GM18508 (cell line): ENCODE measurements around the gene CHKA.

Experiments used
- ATAC-seq: cut with Tn5 transposase; IDR thresholded peaks from one replicate; pipeline ENCODE4 v1.9.1; 2021; ENCODE audit warnings: moderate number of reproducible peaks; ENCODE audit not compliant: insufficient read depth, unreplicated experiment

The CHKA gene

GRCh38 chr11:68018730-68019190 is 102.4 kb downstream of the CHKA start:
- no peak for ATAC-seq

GRCh38 chr11:68017980-68018729 is 103.0 kb downstream of the CHKA start:
- ATAC-seq = no peak

- no peak for ATAC-seq
These were observed 104.0 kb downstream of the CHKA start for GRCh38 chr11:68016904-68017817.

DNA sequence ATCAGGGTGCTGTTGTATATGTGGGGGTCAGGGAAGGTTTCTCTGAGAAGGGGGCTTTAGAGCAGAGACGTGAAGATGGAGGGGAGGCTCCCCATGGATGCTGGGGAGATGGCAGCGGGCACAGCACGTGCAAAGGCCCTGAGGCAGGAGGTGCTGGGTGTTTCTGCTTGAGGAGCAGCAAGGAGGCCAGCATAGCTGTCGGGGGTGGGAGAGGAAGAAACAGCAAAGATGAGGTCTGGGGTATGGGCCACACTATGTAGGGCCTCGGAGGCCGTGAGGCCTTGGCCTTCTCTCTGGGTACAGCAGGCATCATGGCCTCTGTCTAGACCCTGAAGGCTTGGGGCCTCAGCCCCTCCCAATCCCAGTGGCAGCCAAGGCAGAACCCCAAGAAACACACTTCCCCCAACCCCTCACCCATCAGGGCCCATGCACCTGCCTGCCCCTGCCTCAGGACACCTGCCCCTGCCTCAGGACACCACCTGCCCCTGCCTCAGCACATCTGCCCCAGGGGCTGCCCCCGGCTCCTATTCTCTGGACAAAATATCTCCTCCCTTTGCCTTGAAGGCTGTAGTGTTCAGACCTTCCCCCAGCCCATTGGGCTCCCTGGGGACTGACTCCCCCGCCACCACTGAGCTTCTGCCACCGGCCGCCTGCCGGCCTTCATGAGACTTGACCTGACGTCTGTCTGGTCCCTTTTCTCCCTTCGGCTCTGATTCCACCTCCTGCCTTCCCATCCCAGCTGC is 104.9 kb downstream of the CHKA start:
- ATAC-seq = no peak

DNA sequence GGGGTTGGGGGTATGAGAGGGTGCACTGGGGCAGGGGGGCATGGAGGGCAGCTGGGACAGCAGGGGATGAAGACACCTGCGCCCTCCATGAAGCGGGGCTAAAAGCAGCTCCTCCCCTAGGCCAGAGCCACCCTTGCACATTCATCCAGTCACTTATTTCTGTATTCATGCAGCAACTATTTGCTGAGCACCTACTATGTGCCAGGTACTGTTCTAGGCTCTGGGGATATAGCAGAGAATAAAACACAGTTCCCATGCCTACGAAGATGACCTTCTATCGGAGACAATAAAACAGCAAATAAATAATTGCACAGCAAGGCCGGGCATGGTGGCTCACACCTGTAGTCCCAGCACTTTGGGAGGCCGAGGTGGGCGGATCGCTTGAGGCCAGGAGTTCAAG is 105.7 kb downstream of the CHKA start:
- no peak for ATAC-seq

GRCh38 chr11:68014947-68015447 is 106.2 kb downstream of the CHKA start:
- ATAC-seq = no peak

- no peak for ATAC-seq
These were observed 106.8 kb downstream of the CHKA start for GRCh38 chr11:68014157-68014946.

DNA sequence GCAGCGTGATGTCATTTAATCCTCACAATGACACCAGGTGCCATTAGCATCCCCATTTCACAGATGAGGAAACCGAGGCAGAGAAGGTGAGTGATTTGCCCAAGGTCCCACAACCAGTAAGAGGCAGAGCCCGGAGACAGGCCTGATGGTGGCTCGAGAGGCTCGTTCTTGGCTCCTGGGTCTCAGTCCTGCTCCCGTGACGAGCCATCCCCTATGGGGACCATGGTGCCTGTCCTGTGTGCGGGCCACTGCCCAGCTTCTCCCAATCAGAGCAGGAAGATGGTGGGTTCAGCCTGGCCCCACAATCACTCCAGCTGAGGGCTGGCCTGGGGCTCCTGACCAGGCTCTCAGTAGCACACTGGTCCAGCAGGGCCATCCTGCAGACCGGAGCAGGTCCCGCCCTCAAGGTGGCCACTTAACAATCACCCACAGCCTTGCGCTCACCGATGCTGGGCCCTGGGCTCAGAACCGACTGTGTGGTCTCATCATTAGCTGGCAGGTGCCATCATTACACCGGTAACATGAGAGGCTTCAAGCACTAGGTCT is 107.5 kb downstream of the CHKA start:
- ATAC-seq = no peak

DNA sequence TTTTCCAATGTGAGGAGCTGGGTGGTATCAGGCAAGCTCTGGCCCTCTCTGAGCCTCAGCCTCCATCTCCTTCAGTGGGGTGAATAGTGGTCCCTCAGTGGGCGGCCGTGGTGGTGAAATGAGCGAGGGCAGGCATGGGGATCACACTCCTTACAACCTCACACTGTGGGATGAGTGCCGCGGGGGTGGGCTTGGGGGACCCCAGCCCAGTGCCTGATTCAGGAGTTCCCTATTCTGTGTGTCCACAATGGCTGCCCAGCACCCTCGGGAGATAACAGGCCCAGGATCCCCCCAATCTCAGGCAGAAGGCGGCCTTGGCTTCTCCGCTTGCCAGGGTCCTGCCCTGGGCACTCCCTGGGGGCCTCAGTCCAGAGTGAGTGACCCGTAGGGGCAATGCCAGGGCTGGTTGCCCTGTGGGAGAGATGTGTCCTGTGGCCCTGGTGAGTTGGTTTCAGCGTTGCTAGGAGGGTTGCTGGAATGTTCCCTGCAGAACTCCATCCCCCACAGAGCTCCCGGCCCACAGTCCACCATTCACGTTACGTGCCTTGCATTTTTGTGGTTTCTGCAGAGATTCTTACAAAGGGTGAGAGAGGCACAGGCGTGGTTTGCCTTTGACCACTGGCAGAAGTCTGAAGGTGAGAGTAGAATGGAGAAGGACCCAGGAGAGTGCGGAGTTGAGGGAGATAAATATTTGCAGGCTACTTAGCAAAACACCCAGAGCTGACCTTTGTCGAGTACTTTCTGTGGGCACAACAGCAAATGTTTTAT is 108.2 kb downstream of the CHKA start:
- no peak for ATAC-seq

- ATAC-seq = no peak
These were observed 108.9 kb downstream of the CHKA start for GRCh38 chr11:68012044-68012842.

DNA sequence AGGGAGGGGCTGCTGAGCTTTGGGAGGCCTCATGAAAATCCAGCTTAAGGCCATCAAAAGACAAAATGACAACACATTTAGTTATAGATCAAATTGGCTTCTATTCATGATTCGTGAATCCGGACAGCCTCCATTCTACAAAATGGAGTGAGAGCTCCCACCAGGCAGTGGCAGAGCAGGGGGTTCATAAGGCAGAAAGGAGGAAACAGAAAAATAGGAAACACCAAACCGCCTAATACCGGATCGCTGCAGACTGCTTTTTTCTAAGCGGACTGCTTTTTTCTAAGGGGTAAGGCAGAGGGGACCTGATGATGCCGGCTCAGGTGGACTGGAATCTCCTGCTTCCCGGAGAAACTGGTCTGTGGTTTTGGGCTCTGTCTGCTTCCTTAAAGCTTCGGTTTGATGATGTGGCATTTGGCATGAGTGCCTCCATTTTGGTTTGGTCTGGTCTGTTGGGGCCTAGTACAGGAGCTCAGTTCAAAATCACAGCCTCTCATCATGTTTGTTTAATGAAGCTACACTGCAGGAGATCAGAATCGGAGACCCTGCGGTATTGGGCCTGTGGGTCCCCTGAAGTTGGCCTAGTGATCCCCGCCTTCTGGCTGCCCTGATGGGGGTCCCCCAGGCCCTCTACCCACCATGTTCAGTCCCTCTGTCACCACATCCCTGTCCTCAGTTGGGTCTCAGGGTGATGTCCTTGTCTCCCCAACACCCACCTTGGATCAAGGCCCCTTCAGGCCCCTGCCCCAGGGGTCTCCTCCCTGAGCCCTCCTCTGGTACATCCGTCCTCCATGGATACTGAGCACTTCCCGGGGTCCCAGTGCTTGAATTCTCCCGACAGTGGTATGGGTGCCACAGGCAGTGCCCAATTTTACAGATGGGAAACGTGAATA is 109.9 kb downstream of the CHKA start:
- no peak for ATAC-seq

DNA sequence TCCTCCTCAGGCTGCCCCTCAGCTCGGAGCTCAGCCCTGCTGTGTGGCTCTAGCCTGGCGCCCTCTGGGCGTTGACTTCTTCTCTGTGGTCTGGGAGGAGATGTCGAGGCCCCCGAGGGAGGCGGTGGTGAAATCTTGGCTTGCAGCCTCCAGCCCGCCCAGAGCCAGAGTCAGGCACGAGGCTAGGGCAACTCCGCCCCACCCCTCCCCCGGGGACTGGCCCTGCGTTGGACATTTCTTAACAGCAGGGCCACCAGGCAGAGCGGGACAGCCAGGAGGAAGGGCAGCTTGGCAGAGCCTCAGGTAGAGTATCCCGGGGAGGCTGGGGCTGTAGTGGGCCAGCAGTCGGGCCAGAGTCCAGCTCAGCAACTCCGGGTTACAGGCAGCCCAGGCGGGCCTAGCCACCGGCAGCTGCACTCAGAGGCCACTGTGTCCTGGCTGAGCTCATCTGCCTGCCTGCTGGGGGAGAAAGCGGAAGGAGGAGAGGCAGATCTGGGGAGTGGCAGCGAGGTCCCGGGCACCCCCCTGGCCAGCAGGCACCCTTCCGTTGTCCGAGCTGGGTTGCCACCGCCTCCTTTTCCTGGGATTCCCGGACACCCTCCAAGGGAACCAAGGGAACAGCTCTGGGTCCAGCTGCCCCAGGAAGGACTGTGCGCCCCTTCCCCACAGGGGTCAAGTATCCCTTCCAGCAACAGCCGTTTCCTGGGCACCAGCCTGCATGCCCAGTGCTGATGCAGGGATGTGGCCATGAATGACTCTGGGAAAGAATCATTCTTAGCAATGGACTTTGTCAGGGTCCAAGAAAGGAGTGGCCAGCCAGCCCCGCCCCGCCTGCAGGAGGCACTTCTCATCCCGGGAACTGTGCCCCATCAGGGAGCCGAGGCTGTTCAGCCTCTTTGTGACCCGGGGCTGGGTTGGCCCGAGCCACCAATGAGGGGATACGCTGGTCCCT is 110.8 kb downstream of the CHKA start, which contains the start of gene ALDH3B1:
TSS of gene ALDH3B1 (plus strand) at position 238 of the 952 bp plus-strand sequence. CDS start 4,971 bp downstream, outside the sequence.
- no peak for ATAC-seq

- no peak for ATAC-seq
These were observed 111.6 kb downstream of the CHKA start for GRCh38 chr11:68009391-68010089.

DNA sequence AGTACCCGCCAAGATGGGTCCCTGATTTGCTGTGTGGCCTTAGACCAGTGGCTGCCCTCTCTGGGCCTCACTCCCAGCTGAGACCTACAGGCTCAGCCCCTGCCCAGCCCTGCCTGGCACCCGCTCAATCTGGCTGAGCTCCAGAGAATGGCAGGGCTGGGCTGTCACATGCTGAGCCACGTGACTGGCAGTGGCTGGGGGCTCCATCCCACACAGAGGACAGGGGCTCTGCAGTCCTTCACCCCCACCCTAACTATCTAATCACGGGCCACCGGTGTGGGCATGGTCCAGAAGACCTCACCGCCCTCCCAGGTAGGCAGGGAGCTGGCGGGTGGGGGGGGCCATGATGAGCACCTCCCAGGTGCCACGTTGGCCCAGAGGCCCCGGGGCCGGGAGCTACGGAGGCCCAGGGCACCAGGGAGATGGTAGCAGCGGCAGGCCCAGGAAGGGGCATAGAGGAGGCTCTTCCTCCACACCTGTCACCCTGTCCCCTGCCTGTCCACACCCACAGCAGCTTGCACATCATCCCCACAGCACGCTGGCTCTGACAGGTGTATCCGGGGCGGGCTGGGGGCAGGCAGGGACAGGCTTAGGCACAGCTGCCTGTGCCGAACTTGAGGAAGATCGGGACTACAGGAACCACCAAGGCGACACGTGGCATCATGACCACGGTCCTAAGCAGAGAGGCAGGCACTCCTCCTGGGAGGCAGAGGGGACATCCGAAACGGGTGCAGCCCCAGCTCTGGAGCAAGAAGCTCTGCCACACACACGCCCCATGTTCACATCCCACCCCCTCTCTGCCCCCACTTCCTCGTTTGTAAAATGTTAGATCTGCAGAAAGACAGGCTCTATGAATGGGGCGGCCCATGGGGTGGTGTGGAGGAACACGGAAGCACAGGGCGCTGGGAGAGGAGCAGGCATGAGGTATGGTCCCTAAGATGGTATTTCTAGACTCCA is 112.5 kb downstream of the CHKA start:
- ATAC-seq = no peak
